ENCODE results near the gene SIGLEC8. TPM values are rescaled to one million over a fixed set of nuclear protein-coding genes. Genes with fewer than 3 reads are reported as not detected.
"Not testable (repeated sequence)": the region's sequence is repeated elsewhere in the genome, so short reads cannot be mapped to it uniquely, and the experiment has no call there.

SIGLEC8 gene
- total and polyA plus RNA-seq, 5 experiments from 2014 or later = not detected

DNA sequence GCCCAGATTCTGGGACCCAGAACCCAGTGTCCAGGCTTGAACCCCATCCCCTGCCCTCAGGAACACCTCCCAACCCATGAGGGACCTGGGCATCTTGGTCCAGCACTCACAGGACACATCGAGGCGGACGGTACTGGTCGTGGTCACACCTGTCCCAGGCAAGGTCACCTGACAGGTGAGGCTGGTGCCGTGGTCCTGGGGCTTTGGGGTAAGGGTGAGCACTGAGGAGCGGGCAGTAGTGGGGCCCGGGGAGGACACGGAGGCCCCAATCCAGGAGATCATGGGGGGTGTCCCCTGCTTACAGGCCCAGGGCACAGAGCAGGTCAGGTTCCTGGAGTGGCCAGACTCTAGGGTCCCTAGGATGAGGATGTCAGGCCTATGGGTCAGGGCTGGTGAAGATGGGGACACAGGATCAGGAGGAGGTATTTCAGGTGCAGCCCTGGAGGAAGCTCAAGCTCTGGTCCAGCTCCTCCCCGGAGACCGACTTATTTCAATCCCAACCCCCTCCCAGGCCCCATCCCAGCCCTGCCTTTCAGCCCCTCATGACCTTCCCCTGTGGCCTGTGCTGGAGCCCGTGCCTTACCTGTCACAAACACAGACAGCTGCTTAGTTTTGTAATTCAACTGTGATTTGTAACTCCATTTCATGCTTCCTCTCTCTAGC is 772 bp downstream of the SIGLEC8 start:
- H3K27me3 Mint-ChIP-seq = peaks cover 5 to 37% (median 20%) of the 10 kb centered on the region in 5 donors
- no peak overlapping the region for H3K27ac Mint-ChIP-seq
- ATAC-seq (no peak), DNase-seq (no peak)
- POLR2A ChIA-PET = no interaction called here
- H3K36me3 Mint-ChIP-seq = no peaks in the 10 kb centered on the region
- H3K4me1 Mint-ChIP-seq = peaks cover 0 to 6% (median 2%) of the 10 kb centered on the region in 4 donors
- H3K9me3 Mint-ChIP-seq = peaks cover 0 to 2% (median 0%) of the 10 kb centered on the region in 9 donors
- H3K4me3 Mint-ChIP-seq = no peak overlapping the region

DNA sequence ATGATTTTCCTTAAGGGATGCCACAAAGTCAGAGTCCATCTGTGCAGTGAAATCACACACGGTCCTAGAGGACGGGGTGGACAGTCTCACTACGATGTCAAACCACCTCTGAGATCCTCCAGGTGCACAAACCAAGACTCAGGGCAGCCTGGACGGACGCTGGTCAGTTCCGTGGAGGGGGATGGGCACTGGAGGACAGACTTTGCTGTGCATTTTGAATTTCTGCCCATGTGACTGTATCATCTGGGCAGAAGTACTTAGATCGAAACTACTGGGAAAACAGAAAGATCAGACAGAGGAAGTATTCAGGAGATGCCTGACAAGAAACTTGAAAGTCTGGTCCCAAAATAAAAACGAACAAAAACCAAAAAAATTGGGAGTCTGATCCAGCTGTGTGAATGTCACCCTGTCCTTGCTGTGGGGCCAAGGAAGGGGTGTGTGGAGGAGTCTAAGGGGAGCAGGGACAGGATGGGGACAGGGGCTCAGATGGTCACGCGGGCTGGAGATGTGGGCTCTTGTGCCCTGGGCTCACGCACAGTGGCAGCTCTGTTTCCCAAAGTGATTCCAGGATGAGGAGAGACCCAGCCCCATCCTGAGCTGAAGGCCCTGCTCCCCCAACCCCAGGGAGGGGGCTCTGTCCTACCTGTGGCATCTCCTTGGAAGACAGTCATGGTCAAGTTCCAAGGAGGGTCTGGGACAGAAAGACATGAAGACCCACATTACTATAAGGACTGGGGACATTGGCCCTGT is 1.5 kb downstream of the SIGLEC8 start:
- H3K27ac Mint-ChIP-seq = peak overlapping the region in 1 of 10 donors; percentile 75
- H3K4me1 Mint-ChIP-seq = peaks cover 0 to 3% (median 2%) of the 10 kb centered on the region in 4 donors
- no peak overlapping the region for H3K4me3 Mint-ChIP-seq
- peaks cover 5 to 30% (median 20%) of the 10 kb centered on the region in 5 donors for H3K27me3 Mint-ChIP-seq
- ATAC-seq = no peak
- POLR2A ChIA-PET = no interaction called here
- DNase-seq = no peak
- H3K36me3 Mint-ChIP-seq = no peaks in the 10 kb centered on the region
- peaks cover 0 to 2% (median 0%) of the 10 kb centered on the region in 9 donors for H3K9me3 Mint-ChIP-seq

DNA sequence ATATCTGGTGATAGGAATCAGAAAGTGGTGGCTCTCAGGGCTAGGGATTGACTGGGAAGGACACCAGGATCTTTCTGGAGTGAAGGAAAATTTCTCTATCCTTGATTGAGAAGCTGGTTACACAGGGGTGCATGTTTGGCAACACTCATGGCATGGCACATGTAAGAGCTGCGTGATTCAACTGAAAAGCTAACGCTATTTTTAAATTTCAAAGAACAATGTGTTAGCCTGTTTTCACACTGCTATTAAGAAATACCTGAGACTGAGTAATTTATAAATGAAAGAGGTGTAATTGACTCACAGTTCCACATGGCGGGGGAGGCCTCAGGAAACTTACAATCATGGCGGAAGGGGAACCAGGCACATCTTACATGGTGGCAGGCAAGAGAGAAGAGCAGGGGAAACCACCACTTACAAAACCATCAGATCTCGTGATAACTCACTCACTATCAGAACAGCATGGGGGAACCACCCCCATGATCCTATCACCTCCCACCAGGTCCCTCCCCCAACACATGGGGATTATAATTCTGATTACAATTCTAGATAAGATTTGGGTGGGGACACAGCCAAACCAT is 7.4 kb downstream of the SIGLEC8 start:
- Mint-ChIP-seq H3K4me3 (no peak overlapping the region), H3K36me3 (peaks cover 0 to 5% (median 5%) of the 10 kb centered on the region in 3 donors), H3K27ac (no peak overlapping the region), H3K27me3 (peaks cover 0 to 3% (median 0%) of the 10 kb centered on the region in 5 donors), H3K9me3 (peaks cover 0 to 13% (median 10%) of the 10 kb centered on the region in 9 donors), H3K4me1 (peaks cover 9 to 24% (median 16%) of the 10 kb centered on the region in 4 donors)
- POLR2A ChIA-PET = no interaction called here
- DNase-seq (no peak), ATAC-seq (no peak)

DNA sequence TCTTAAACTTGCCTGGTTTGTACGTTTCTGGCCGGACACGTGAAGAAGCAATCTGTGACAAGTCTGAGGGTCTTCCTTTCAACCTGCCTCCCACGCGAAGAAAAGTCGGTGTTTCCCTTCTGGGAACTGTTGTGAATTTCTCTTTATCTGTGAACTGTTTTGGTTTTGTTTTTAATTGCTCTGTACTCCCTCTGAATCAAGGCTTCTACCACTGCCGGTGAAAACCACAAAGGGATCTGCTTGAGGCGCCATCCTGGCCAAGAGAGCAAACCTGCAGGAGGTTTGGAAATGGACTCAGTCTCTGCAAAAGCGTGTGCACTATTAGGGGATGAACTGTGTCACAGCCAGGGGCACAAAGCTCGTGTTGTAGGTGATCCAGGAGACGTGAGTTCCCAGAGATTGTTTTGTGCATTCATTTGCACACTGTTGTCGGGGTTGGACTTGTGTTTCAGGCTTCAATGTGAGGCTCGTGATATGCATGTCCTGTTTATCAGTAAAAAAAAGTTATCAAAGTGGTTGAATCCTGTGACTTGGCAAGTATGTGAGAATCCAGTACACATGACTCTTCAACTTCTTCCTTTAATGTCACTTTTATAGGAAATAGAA is 9.7 kb downstream of the SIGLEC8 start:
- DNase-seq = no peak
- POLR2A ChIA-PET = no interaction called here

DNA sequence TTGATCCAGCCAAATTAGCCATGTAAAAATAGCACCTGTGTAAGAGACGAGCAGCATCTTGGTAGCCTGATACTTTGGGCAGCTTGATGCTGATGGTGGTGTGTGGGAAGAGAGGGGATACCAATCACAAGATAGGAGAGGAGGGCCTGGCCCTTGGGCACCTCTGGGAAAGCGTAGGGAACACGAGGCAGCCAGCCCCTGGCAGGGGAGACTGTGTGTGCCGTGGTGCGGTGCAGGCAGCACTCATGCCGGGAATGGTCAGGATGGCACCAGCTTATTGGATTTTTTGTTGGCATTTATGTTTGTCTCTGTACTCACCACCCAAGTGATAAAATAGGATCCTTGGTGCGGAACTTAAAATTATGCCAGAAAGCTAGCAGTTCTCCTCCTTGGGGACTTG is 10.2 kb downstream of the SIGLEC8 start:
- peaks cover 9 to 24% (median 16%) of the 10 kb centered on the region in 4 donors for H3K4me1 Mint-ChIP-seq
- H3K36me3 Mint-ChIP-seq = peaks cover 0 to 5% (median 5%) of the 10 kb centered on the region in 3 donors
- peak overlapping the region in 9 of 10 donors; percentile 39 to 89 (median 81) for H3K27ac Mint-ChIP-seq
- H3K9me3 Mint-ChIP-seq = peaks cover 0 to 13% (median 10%) of the 10 kb centered on the region in 9 donors
- DNase-seq (no peak), ATAC-seq (no peak)
- H3K27me3 Mint-ChIP-seq = peaks cover 0 to under 1% (median 0%) of the 10 kb centered on the region in 5 donors
- POLR2A ChIA-PET = no interaction called here
- peak overlapping the region; percentile 34 to 84 (median 64) for H3K4me3 Mint-ChIP-seq

More for the DNA sequence above, 9.7 kb downstream of the SIGLEC8 start:
- Mint-ChIP-seq H3K4me1 (peaks cover 9 to 24% (median 16%) of the 10 kb centered on the region in 4 donors), H3K27ac (peak overlapping the region; percentile 37 to 89 (median 72)), H3K36me3 (peaks cover 0 to 5% (median 5%) of the 10 kb centered on the region in 3 donors), H3K27me3 (no peaks in the 10 kb centered on the region), H3K4me3 (peak overlapping the region; percentile 34 to 84 (median 64)), H3K9me3 (peaks cover 0 to 13% (median 10%) of the 10 kb centered on the region in 9 donors)
- peak; percentile 35 to 59 for ATAC-seq

DNA sequence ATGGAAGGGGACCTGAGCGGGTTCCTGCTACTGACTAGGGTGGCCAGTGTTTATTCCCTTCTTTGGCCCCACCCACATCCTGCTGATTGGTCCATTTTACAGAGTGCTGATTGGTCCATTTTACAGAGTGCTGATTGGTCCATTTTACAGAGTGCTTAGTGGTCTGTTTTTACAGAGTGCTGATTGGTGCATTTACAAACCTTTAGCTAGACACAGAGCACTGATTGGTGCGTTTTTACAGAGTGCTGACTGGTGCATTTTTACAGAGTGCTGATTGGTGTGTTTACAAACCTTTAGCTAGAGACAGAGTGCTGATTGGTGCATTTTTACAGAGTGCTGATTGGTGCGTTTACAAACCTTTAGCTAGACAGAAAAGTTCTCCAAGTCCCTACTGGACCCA is 10.7 kb downstream of the SIGLEC8 start:
- Mint-ChIP-seq H3K27ac (peak overlapping the region in 1 of 10 donors; percentile 81), H3K4me3 (peak overlapping the region in 2 of 10 donors; percentile 29 to 65), H3K9me3 (peaks cover 0 to 13% (median 10%) of the 10 kb centered on the region in 9 donors), H3K4me1 (peaks cover 11 to 26% (median 20%) of the 10 kb centered on the region in 4 donors)
- H3K36me3 Mint-ChIP-seq, ATAC-seq, H3K27me3 Mint-ChIP-seq, DNase-seq, POLR2A ChIA-PET: not testable (repeated sequence)

DNA sequence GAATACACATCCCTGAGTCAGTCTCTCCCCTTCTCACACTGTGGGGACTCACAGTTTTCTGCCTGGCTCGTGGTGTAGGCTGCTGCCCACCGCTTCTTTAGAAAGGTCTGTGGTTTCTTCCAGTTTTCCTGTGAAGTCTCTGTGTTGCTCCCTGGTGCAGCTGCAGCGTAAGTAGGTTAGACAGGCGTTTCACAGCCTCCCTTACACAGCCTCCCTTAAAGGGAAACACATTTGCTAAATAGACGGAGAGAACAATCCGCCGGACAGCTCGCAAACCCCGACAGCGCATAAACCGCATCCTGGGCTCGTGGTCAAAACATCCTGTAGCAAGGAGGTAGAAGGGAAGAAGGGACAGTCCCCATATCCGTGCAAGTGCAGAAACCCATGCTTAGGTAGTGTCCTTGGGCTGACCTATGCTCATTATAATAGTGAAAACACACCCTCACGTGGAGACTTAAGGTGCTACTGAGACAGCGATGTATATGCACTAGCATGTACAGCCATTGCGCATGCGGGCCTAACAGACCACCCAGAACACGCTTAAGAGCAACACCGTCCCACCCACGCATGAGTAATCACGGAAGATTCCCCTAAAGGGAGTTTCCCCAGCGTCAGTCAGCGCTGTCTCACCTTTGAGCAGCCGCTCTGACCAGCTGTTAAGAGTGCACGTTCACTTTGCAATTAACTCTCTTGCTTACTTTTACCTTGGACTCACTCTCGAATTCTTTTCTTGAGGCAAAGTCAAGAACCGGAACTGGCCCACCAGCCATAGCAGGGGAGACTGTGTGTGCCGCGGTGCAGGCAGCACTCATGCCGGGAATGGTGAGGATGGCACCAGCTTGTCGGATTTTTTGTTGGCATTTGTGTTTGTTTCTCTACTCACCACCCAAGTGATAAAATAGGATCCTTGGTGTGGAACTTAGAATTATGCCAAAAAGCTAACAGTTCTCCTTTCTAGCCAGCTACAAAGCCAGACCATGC is 16.6 kb downstream of the SIGLEC8 start:
- Mint-ChIP-seq H3K4me3 (peak overlapping the region; percentile 77 to 92 (median 88)), H3K4me1 (peaks cover 18 to 51% (median 38%) of the 10 kb centered on the region in 4 donors), H3K9me3 (no peaks in the 10 kb centered on the region), H3K27ac (peak overlapping the region; percentile 84 to 98 (median 93)), H3K36me3 (no peaks in the 10 kb centered on the region), H3K27me3 (peaks cover 0 to 3% (median under 1%) of the 10 kb centered on the region in 5 donors)
- ATAC-seq (peak; percentile 88 to 92), DNase-seq (peak; percentile 48 to 94 (median 80))
- POLR2A ChIA-PET = interaction anchor here (1.0 to 4.9 kb wide), 7 partner anchors 20 to 262 kb away, joined by 3 to 20 read pairs (median 5); partner anchors contain the start of gene ETFB

DNA sequence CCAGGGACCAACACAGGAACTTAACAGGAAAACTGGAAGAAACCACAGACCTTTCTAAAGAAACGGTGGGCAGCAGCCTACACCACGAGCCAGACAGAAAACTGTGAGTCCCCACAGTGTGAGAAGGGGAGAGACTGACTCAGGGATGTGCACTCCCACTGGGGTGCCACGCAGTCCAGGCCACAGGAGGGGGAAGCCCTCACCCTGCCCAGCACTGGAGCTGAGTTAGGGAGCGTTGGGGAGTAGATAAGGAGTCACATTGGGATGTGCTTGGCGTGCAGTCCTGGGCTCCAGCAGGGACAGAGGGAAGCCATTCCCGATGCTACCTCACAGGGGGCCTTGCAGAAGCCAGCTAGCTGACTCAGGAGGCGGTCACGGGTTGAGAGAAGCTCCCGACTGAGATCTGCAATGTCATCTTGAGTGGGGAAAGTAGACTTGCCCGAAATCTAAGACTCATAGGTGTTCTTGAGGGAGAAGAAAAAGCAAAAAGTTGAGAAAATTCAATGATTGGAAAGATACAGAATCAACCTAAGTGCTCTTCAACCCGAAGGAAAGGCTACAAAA is 17.3 kb downstream of the SIGLEC8 start:
- no peaks in the 10 kb centered on the region for H3K36me3 Mint-ChIP-seq
- peaks cover 17 to 48% (median 38%) of the 10 kb centered on the region in 4 donors for H3K4me1 Mint-ChIP-seq
- H3K27me3 Mint-ChIP-seq = peaks cover 0 to 9% (median 7%) of the 10 kb centered on the region in 5 donors
- H3K4me3 Mint-ChIP-seq = peak overlapping the region; percentile 77 to 92 (median 88)
- ATAC-seq = peak in 1 of 2 donors; percentile 4
- POLR2A ChIA-PET = interaction anchor here (1.0 to 4.9 kb wide), 6 partner anchors 20 to 263 kb away, joined by 3 to 20 read pairs (median 4); no protein-coding TSS in a partner anchor
- no peaks in the 10 kb centered on the region for H3K9me3 Mint-ChIP-seq
- H3K27ac Mint-ChIP-seq = peak overlapping the region; percentile 84 to 98 (median 93)
- no peak for DNase-seq

DNA sequence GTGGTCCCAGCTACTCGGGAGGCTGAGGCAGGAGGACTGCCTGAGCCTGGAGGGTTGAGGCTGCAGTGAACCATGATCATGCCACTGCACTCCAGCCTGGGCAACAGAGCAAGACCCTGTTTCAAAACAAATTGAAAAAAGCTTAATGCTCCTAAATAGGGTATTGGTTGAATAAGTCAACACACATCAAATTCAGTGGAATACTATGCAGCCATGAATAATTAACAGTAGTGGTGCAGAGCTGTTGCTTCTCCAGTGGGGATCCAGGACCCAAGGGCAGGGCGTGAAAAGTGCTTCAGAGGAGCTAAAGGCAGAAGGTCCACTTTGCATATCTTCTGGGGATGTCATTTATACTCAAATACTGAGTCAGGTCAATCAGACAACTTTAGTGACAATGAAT is 18.2 kb downstream of the SIGLEC8 start:
- Mint-ChIP-seq H3K9me3 (no peaks in the 10 kb centered on the region), H3K4me1 (peaks cover 17 to 48% (median 38%) of the 10 kb centered on the region in 4 donors), H3K27me3 (peaks cover 0 to 11% (median 7%) of the 10 kb centered on the region in 5 donors), H3K27ac (peak overlapping the region in 3 of 10 donors; percentile 84 to 98 (median 95)), H3K36me3 (no peaks in the 10 kb centered on the region), H3K4me3 (no peak overlapping the region)
- ATAC-seq (no peak), DNase-seq (no peak)
- POLR2A ChIA-PET = interaction anchor here (0.6 to 4.9 kb wide), 2 partner anchors 12 to 19 kb away, joined by 5 to 20 read pairs; no protein-coding TSS in a partner anchor

DNA sequence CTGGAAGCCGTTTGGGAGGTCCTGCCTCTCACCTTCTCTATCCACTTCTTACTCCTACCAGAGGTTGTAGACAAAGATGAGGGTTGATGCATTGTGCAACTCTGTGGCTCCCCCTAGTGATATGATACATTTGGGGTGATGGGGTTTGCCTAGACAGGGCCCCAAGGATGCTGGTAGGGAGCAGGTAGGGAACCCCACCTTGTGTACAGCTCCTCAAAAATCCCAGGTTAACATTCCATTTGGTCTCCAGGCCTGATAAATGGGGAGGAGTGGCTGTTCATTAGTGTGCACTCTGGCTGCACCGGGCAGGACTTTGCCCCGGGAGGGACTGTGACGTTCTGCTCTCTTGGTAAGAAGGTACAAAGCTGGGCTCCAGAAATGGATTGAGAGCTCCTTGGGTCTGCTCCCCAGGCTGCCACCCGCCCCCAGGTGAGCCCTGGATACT is 19.2 kb downstream of the SIGLEC8 start:
- no peaks in the 10 kb centered on the region for H3K36me3 Mint-ChIP-seq
- no peak for ATAC-seq
- DNase-seq = peak in 6 of 10 donors; percentile 24 to 49 (median 38)
- peaks cover 0 to 11% (median 7%) of the 10 kb centered on the region in 5 donors for H3K27me3 Mint-ChIP-seq
- H3K27ac Mint-ChIP-seq = peak overlapping the region in 1 of 10 donors; percentile 30
- POLR2A ChIA-PET = interaction anchor here (4.9 kb wide), 1 partner anchor 18 kb away, joined by 20 read pairs; no protein-coding TSS in a partner anchor
- no peak overlapping the region for H3K4me3 Mint-ChIP-seq
- H3K4me1 Mint-ChIP-seq = peaks cover 17 to 48% (median 38%) of the 10 kb centered on the region in 4 donors
- no peaks in the 10 kb centered on the region for H3K9me3 Mint-ChIP-seq

DNA sequence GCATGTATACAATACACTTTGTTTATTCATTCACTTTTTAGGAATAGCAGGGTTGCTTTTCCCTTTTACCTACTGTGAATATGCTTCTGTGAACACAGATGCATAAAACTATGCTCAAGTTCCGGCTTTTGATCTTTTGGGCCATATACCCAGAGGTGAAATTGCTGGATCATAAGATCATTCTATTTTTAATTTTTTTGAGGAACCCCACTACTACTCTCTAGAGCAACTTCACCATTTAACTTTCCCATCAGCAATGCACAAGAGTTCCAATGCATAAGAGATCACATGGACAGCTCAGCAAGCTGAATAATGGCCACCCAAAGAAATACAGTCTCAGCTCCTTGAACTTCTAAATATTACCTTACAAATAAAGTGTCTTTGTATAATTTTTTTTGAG is 23.8 kb downstream of the SIGLEC8 start:
- no peak for DNase-seq
- H3K4me1 Mint-ChIP-seq = peaks cover 5 to 15% (median 10%) of the 10 kb centered on the region in 4 donors
- no peak for ATAC-seq
- no peaks in the 10 kb centered on the region for H3K9me3 Mint-ChIP-seq
- H3K36me3 Mint-ChIP-seq = no peaks in the 10 kb centered on the region
- POLR2A ChIA-PET = no interaction called here
- no peak overlapping the region for H3K27ac Mint-ChIP-seq
- H3K27me3 Mint-ChIP-seq = peaks cover 0 to 10% (median 7%) of the 10 kb centered on the region in 5 donors
- no peak overlapping the region for H3K4me3 Mint-ChIP-seq

Measured in naive thymus-derived CD8-positive, alpha-beta T cell (primary cell).